GM19025 (cell line): Measurements from ENCODE around the gene CHRNA9.
"Not testable (repeated sequence)": the region's sequence is repeated elsewhere in the genome, so short reads cannot be mapped to it uniquely, and the experiment has no call there.

ENCODE experiments used
- ATAC-seq: cut with Tn5 transposase; IDR thresholded peaks from one replicate; pipeline ENCODE4 v1.9.1; 2021; ENCODE audit warnings: mild to moderate bottlenecking, low read depth, moderate library complexity; ENCODE audit not compliant: unreplicated experiment

The CHRNA9 gene

DNA sequence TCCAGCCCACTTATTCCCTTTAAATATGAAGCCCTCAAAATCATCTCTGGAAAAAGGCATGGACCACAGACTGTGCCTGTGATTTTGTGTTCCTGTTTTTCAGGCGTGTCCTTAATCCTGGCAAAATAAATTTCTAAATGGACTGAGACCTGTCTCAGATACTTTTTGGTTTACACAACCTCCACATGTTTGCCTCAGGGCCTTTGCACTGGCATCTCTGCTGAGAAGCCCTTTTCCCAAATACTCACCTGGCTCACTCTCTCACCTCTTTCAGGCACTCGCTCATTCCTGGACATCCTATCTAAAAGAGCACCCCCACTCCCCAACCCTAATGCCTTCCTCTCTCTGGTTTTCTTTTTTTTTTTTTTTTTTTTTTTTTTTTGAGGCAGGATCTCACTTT is 40.5 kb downstream of the CHRNA9 start:
- no peak for ATAC-seq

DNA sequence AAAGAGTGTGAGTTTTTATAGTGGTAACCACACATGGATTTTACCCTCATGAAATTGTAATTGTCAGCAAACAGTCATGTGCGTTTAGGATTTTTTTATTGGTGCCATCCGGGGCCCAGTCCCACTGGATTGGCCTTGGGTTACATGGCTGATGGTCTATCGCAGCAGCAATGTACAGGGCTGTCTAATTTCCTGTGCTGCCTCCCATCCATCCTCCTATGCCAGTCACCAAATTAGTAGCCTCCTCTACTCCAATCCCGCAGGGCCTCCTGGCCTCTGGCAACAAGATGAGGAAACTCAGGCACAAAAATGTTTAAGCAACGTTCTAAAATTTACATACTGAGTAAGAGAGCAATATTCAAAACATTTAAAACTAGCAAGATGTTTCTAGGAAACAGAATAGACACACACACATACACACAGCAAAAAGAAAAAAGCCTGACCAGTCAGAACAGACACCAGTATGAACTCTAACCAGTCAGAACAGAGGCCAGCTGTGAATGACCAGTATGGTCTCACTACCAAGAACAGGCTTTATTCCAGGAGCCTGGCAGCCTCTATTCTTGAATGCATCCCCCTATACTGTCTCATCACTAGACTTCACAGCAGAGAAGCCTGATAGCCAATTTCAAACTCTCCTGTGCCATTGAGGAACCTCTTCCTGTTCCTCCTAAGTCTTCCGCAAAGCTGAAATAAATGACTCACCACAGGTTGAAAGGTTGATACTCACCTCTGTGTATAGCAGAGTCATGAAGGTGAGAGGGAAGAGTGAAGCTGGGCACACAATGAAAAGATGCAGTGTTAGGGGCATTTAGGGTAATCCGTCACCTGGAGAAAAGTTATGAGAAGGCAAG is 42.6 kb downstream of the CHRNA9 start:
- ATAC-seq = no peak

DNA sequence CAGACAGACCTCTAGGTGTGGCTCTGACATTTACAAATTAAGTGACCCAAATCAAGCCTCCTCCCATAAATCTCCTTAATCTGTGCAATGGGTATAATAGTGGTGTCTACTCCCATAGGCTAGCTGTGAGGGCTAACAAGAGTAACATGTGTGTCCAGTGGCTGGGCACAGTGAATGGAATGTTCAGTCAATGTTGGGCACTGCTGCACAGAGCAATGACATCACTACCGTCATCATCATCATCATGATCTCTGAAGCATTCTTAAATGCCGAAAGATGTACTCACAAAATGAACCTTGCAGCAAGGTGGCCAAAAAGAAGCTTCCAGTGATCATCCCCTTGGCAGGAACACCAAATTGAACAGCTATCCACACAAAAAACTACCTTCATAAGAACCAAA is 43.5 kb downstream of the CHRNA9 start:
- no peak for ATAC-seq

DNA sequence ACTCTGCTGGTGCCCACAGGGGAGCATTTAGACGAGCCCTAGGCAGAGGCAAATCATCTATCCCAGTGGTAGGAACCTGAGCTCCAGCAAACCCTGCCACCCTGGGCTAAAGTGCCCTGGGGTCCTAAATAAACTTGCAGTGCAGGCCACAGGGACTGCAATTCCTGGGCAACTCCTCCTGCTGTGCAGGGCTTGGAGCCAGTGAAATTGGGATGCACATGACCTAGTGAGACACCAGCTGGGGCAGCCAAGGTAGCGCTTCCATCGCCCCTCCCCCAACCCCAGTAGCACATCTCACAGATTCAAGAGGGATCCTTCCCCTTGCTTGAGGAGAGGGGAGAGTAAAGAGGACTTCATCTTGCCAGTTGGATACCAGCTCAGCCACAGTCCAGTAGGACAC is 44.1 kb downstream of the CHRNA9 start:
- no peak for ATAC-seq

DNA sequence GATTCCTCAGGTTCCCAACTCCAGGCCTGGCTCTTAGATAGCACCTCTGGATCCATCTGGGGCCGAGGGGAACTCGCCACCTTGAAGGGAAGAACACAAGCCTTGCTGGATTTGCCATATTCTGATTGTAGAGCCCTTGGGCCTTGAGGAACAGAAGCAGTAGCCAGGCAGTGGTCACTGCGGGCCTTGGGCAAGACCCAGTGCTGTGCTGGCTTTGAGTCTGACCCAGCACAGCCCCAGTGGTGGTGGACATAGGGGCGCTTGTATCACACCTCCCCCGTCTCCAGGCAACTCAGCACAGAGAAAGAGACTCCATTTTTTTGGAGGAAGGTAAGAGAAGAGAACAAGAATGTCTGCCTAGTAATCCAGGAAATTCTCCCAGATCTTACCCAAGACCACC is 45.5 kb downstream of the CHRNA9 start:
- ATAC-seq = no peak

DNA sequence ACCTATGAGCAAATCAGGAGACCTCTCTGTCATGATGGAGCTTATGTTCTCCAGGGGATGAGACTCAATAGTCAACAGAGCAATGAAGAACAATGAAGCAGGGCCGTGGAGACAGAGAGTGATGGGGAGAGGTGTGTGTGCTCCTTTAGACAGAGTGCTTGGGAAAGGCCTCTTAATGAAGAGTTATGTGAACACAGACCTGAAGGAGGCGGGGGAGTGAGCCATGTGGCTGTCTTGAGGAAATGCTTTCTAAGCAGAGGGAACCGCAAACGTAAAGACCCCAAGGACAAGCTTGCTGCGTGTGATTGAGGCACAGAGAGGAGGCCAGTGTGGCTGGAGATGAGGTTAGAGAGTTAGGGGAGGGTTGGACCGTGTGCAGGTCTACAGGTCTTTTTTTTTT is 53.1 kb downstream of the CHRNA9 start:
- no peak for ATAC-seq

DNA sequence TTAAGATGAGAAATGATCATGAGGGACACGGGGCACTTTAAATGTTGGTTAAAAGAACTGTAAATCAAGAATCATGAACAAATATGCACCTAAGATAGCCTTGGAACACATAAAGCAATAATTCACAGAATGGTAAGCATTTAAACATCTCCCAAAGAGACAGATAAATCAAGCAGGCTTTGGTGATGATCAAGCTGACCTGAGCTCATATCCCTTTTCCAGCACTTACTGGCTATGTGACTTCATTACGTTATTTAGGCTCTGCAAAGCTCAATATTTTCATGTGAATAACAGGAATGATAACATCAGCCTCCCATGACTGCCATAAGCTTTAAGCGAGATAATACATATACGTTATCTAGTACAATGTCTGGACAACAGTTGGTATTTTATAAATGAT is 54.9 kb downstream of the CHRNA9 start:
- ATAC-seq = no peak

DNA sequence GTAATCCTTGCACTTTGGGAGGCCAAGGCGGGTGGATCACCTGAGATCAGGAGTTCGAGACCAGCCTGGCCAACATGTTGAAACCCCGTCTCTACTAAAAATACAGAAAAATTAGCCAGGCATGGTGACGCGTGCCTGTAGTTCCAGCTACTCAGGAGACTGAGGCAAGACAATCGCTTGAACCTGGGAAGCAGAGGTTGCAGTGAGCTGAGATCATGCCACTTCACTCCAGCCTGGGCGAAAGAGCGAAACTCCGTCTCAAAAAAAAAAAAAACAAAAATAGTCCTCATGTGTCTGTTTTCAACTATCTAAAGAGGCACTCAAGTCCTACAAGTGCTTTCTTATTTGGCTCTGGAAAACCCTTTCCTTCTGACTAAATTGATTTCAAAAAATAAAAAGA is 57.1 kb downstream of the CHRNA9 start:
- not testable (repeated sequence) for ATAC-seq

DNA sequence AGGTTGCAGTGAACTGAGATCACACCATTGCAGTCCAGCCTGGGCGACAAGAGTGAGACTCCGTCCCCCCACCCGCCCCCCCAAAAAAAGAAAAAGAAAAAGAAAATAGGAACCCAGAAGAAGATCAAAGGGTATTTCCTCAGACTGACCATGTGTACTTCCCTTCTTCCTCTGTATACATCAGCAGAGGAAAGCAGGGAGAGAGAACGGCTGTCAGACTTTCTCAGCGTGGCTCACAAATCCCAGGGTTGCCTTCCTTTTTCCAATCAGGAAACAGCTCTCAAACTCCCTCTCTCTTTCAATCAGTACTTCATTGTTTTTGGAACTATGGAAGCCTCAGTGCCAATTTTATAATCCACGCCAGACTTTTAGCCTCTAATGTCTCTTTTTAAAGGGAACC is 59.1 kb downstream of the CHRNA9 start:
- ATAC-seq = no peak

DNA sequence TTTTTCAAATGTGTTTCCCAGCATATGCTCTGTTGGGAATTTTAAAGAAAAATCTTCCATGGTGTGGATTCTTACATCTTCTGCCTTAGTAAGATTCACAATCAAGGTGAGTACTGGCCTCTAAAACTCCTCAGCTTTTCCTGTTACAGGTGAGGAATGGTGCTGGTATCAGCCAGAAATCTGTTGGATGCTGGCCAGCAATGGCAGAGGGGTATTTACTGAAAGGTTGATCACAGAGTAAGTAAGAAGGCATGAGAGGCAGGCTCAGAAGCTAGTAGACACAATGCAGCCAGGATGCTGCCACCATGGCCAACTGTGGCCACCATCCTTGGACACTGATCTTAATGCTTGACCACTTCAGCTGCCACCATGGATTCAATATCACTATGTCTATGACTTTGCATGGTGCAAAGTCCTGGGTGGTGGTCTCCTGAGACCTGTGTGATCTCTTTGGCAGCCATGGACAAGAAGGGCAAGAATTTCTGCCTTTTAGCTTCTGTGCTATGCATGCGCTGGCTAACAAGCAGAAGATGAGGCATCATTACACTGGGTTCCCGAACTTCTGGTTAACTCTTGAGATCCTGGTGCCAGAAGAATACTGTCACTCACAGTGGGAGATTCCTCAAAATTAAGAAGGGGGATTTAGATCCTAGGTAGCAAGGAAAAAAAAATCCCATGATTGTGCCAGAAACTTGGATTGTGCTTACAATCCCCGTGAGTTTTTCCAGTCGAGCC is 60.2 kb downstream of the CHRNA9 start:
- no peak for ATAC-seq

DNA sequence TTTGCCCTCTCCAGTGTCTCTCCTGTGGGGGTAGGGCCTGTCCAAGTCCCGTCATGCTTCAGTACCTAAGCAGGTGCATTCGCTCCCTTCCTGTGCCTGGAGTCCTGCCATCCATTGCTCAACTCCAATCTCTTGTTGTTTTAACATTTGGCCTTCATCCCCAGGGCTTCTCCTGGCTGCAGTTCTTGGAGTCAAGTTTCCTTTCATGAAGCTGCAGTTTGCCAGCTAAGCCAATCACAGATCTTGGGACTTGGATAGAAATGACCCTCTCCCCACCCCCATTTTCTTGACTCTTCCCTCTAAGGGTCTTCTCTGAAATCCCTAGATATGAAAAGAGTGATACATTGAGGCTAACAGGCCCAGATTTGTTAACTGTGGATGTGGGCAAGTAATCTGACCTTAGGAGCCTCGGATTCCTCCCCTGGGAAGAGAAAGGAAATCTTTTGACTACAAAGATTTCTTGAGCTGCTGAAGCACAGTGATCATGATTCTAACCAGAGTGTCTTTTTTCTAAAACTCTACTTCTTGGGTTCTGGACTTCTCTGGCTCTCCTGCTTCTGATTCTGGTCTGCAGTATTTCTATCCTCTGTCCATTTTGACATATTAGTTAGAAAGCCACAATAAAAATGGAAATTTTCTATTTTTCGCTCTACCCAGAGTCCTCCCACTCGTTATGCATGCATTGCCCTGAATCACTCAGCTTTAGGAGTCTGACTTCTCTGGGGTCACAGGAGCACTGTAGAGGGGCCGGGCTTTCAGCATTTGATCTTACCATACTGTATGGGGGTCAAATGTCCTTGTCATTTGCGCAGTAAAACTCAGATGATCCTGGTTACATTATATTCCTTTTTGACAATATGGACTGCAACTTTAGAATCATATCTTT is 61.0 kb downstream of the CHRNA9 start:
- no peak for ATAC-seq

DNA sequence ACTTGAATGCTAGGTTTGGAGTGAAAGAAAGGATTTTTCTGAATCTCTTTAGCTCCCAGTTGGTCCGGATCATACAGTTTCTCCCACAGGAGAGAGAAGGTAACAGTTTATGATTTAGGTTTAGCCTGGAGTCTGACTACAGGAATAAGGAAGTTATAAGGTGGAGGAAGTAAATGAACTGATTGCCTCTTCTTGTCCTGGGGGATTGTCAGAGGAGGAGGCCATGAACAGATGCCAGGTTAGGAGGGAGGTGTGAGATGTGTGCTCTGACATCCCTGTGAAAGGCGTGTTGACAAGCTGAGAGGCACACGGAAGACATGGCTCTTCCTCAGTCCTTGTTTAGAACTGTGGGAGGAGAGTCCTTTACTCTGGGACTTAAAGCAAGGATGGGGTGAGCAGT is 64.4 kb downstream of the CHRNA9 start:
- ATAC-seq = no peak

DNA sequence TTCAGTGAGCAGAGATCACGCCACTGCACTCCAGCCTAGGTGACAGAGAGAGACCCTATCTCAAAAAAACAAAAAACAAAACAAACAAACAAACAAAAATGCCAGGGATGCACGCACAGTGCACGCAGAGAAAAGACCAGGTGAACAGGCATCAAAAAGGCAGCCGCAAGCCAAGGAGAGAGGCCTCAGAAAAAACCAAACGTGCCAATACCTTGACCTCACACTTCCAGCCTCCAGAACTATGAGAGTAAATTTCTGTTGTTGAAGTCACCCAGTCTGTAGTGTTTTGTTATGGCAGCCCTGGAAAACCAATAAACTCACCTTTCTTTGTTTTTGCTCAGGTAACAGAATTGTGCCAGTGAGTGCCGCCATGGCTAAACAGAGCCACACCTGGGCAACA is 66.0 kb downstream of the CHRNA9 start:
- ATAC-seq = no peak

DNA sequence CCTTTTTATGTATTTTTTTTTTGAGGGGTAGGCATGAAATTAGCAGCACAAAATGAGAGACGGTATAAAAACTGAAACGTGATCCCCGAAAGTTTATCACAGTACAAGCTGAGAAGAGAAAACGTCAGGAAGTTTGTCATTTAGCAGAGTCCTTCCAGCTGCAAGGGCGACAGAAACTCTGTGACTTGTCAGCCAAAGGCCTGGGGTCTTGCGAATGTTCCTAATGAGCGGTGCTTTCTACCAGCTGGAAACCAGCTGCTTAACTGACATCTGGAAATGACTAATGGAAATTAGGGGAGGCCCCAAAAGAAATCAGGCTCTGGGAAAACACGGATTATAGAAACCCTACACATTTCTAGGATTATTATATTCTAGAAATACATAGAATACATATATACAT is 66.5 kb downstream of the CHRNA9 start:
- ATAC-seq = no peak

DNA sequence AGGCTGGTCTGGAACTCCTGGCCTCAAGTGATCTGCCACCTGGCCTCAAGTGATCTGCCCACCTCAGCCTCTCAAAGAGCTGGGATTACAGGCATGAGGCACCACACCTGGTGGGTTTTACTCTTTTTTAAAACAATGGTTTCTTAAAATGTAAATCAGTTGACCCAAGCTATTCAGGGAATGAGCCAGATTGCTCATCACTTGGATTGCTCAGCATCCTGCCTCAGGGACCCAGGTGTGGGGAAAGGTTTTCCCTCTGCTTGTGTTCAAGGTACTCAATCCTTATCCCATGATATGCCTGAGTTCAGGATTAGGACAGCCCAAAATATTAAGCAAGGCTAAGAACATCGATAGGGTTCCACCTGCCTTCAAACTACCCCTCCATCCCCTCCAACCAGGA is 67.4 kb downstream of the CHRNA9 start:
- no peak for ATAC-seq

DNA sequence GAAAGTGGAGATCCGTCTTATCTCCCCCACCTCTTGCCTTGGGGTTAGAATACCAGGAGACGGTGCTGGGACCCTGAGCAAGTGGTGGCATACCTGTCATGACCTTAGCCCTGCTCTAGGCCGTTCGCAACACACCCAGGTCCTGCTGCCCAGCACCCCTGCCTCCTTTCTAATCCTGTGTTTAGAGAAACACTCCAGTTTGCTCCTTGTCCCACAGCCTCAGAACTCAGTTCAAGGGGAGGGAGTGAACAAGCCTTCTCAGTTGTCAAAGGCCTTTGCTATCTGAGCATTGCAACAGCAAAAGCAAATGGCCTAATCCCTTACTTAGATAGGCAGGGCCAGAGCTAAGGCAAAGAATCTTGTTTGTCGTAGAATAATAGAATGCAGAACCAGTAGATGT is 67.9 kb downstream of the CHRNA9 start:
- no peak for ATAC-seq
